NCI-H82 (cell line): Measurements from ENCODE around the gene PRKAG2.
"Not testable (repeated sequence)": the region's sequence is repeated elsewhere in the genome, so short reads cannot be mapped to it uniquely, and the experiment has no call there.

Experiments
- DNase-seq: peaks from one replicate; lab custom pipeline; 2025; lab: John Stamatoyannopoulos, UW

Gene PRKAG2

DNA sequence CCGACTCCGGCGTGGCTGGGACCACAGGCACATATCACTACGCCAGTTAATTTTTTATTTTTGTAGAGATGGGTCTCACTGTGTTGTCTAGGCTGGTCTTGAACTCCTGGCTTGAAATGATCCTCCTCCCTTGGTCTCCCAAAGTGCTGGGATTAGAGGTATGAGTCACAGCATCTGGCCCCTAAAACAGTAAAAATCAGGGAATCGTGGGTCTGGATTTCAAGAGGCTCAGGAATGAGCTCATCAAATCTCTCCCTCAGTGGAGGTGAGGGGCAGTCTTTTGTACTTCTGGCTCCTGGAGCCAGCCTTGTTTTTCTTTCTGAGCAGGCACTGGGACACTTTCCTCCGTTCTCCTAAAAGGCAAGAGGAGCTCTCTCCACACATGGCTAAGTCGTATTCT lies 325.1 kb downstream of the PRKAG2 start:
- no peak for DNase-seq

GRCh38 chr7:151550656-151551286 lies 326.1 kb downstream of the PRKAG2 start:
- DNase-seq: no peak

DNA sequence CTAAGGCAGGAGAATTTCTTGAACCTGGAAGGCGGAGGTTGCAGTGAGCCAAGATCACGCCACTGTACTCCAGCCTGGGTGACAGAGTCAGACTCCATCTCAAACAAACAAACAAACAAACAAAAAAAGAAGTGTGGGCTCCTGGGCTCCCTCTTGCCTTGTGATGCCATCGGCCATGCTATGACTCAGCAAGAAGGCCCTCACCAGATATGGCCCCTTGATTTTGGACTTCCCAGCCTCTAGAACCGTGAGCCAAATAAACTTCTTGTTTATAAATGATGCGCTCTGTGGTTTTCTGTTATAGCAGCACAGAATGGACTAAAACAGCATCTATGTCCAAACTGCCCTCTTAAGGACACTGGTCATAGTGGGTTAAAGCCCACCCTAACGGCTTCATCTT lies 327.3 kb downstream of the PRKAG2 start:
- no peak for DNase-seq

DNA sequence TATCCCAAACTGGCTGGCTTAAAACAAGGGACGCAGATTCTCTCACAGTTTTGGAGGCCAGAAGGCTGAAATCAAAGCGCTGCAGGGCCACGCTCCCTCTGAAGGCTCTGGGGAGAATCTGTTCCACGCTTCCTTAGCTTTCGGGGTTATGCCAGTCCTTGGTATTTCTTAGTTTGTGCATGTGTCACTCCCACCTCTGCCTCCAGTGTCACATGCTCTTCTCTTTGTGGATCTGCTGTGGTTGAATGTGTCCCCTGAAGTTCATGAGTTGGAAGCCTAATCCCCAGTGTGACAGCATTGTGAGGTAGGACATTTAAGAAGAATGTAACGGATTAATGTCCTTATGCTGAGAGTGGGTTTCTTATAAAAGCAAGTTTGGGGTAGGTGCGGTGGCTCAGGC lies 327.8 kb downstream of the PRKAG2 start:
- DNase-seq: no peak

- no peak for DNase-seq
Measured at GRCh38 chr7:151544183-151544582, 332.7 kb downstream of the PRKAG2 start.

DNA sequence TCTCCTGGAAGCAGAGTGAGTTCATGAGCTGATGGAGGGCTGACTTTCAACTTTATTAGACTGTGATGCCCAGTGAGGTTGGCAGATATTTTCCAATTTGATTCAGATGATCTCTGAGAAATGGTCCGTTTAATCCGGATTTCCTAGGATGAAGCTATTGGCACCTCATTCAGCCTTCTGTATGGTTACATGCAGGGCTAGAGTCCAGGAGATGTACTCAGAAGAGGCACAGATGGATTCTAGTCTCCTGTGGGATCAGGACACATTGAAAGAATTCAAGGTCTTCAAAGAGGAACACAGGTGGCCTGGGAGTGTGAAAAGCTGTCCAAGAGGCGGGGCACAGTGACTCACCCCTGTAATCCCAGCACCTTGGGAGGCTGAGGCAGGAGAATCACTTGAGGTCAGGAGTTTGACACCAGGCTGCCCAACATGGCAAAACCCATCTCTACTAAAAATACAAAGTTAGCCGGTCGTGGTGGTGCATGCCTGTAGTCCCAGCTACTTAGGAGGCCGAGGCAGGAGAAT lies 334.2 kb downstream of the PRKAG2 start:
- DNase-seq: no peak

DNA sequence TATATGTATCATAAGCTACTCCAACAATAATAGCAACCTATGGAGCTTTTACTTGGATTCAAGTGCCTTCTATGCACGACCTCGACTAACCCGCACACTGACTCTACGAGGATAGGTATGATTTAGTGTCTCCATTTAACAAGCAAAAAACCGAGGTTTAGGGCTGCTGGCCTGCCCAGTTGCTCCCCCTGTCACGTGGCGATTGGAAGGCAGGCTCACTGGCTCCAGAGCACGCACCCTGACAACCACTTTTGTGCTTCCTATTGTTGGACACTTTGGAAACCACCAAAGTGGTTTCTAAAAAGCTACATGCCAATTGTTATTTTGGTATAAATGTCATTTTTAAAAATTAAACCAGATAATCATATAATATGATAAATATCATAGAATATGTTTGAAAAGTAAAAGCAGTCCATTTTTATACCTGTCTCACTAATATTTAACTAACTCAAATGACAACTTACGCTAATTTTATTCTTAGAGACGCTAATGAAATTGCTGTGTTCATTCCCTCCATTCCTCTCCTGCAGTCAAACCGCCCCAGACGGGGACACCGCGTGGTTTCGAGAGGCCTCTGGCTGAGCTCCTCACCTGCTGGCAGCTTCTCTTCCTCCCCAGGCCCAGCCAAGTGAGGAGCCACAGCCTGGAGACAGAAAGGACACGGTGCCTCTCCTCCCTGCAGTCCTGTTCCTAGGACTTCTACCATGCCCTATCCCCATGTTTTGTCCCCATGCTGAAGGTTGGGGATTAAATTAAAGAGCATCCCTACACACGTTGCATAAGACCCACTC lies 335.0 kb downstream of the PRKAG2 start:
- DNase-seq: no peak

DNA sequence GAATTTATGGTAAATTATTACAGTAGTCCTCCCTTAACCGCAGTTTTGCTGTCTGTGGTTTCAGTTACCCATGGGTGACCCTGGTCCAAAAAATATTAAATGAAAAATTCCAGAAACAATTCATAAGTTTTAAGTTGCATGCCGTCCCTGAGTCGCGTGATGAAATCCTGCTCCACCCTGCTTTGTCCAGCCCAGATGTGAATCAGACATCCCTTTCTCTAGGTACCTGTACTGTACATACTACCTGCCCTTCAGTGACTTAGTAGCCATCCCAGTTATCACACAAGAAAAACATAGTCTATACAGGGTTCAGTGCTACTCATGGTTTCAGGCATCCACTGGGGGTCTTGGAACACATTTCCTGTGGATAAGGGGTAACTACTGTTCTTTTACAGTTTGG lies 336.8 kb downstream of the PRKAG2 start:
- no peak for DNase-seq

DNA sequence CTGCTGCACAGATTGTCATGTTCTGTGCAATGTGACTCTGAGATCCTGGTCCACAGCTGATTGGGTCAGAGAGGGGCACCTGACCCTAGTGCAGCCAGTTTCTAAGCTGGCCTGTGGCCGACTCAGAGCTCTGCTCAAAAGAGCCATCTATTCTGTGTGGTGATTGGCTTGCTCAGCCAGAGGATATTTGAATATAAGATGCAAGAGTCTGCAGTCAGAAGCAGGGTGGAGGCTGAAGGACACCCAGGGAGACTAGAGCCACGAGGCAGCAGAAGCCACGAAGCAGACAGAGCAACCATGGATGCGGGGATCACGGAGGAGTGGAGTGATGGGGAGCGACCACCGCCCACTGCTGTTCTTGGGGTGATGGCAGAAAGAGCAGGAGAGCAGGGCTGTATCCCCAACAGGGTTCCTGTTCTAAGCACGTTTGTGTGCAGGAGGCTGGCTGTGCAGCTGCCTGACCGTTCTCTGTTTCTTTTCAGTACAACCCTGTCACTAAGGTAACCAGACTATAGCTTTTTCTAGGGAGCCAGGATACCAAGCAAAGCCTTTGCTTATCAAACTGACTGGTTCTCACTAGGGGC lies 337.7 kb downstream of the PRKAG2 start:
- peak; percentile 42 for DNase-seq

- DNase-seq: no peak
Measured at GRCh38 chr7:151537818-151538561, 338.9 kb downstream of the PRKAG2 start.

- DNase-seq: not testable (repeated sequence)
Measured at GRCh38 chr7:151536178-151536577, 340.7 kb downstream of the PRKAG2 start.

DNA sequence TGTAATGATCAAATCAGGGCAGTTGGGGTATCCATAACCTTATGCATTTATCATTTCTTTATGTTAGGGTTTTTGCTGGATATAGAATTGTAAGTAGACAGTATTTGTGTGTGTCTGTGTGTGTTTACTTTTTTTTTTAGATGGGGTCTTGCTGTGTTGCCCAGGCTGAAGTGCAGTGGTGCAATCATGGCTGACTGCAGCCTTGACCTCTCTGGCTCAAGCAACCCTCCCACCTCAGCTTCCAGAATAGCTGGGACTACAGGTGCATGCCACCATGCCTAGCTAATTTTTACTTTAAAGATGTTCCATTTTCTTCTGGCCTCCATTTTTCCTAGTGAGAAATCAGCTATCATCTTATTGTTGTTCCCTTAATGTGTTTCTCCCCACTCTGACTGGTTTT lies 347.1 kb downstream of the PRKAG2 start:
- no peak for DNase-seq

- DNase-seq: no peak
Measured at GRCh38 chr7:151524845-151525244, 352.1 kb downstream of the PRKAG2 start.

DNA sequence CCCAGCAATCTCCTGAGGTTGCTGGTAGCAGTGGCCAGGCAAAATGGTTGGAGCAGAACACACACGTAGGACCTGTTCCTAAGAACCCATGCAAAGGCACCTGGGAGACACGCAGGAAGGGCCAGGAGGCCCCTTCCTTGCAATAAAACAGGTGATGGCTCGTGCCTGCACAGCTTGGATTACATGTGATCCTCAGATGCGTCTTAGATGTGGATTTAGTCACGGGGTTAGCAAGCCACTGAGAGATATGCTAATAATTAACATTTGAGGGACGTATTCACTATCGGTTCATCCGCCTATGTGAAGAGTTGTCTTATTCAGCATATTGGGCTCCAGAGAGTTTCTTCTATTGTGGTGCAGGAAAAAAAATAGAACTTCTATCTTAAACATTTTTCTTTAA lies 352.6 kb downstream of the PRKAG2 start:
- no peak for DNase-seq

DNA sequence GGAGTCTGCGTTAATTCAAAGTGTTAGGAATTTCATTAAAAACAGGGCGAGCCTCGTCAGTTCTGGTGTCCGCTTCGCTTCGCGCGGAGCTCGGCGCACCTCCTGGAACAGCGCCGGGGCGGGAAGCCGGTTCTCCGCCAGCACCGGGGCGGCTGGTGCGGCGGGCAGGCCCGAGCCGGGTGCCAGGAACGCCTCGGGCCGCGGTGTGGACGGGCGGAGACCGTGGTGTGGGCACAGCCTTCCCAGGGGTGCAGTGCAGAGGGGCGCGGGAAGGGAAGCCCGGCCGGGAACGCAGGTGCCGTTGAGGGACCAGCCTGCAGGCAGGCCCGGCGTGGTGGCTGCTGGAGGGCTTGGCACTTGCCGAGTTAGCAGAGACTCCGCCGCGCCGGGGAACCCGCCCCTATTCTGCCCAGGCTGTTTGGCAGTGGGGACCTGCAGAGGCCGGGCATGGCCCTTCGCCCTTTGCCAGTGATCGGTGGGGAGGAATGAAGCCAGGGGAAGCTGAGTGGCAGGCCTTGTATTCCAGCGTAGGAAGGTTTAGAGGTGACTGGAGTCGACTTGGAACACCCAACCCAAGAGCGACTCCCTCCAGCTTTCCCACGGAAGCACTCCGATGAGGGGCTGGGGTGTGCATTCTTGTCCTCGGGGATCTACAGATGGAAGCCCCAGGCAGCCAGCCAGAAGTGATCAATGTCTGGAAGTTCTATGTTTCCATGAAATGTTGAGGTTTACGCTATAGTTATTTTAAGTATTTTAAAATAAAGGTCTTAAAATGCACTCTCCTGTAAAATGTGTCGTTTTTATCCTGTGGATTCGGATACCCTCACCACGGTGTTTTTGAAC lies 356.3 kb downstream of the PRKAG2 start:
- DNase-seq: no peak

DNA sequence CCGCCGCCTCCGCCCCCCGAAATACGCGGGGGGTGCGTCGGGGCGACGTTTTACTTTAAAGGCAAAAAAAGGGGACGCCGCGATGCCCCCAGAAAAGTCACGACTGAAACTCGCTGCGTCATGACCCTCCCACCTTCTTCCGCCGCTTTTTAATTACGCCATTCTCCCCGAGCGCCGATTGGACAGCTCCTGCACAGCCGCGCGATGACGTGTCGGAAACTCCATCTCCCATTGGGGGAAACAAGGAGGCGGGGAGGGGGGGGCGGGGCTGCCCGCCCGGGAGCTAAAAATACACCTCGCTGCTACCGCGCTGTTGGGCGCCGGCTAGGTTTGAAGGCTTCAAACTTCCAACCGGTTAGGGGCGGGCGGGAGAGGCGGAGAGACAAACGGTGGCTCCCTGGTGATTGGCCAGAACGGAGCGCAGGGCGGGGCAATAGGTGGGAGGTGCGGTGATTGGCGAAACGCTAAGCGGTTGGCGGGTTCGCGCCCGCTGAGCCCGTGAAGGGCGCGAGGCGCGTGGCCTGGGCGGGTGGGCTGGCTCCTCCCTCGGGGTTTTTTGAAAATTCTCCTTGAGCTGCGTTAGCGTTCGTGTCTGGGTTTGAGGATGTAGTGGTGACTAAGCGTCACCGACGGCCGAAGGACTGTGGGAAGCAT lies 357.0 kb downstream of the PRKAG2 start, which contains the start of gene RHEB:
TSS of gene RHEB (minus strand) at position 131 of the 654 bp plus-strand sequence. CDS start 384 bp downstream, outside the sequence.
- DNase-seq: peak; percentile 99

DNA sequence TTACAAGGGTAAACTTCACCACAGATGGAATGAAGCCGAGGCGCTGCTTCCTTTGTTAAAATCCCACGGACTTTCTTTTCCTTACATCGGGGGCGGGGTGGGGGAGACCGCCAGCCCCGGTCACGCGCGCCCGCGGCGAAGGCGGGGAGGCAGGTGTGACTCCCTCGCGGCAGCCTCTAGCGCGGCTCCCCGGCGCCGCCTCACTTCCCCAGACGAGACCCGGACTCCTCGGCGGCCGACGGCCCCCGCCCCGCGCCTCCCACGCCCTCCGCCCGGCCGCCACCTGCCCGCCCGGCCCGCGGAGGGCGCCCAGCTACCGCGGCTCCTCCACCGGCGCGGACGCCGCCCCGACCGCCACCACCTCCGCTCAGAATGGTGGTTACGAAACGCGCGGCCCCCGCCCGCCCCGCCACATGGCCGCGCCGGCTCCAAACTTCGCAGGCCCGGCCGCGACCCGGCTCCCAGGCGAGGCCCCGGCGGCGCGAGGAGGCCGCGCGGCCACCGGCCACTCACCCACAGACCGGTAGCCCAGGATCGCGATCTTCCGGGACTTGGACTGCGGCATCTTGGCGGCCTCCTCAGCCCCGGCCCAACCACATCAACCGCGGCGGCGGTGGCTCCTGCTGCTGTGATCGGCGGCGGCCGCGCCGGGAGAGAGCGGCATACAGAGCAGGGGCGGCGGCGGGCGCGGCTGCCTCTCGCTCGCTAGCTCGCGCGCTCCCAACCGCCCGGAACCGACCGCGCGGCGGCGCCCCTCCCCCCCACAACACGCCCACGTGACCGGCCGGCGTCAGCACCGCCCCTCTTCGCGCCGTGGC lies 357.8 kb downstream of the PRKAG2 start:
- peak; percentile 36 for DNase-seq

DNA sequence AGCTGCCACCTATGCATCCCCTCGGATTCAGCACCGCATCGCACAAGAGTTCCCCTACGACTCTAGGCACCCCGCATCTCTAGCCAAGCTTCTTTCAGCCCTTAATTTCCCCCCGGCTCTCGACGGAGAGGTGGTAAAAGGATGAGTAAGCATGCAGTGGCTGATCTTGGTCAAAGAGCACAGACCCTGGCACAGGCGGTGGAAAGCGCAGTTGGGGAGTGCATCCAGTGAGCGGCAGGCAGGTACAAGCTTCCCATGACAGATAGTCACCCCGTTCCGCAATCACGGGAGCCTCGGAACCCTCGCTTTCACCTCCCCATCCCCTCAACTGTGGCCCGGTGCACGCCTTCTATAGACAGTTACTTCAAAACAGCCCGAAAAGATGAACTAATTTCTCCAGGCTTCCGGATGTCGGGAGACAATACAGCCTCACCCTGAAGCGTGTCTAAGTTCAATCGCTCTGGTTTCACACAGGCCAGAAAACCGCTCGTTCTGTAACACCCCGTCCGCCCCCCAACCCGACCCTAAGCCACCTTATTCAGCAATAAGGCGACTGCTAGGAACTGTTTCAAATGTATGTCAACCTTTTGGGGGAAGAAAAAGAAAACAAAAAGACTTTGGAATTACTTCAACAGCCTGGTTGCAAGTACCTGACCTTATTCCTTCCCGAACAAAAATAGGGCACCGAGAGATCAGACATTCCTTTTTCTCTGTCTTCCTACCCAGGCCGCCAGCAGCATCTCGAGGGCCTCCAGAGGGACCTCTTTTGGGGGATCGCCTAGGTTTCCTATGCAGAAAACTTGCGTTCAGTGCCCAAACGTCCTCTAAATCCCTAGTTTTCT lies 358.6 kb downstream of the PRKAG2 start:
- DNase-seq: peak; percentile 39

DNA sequence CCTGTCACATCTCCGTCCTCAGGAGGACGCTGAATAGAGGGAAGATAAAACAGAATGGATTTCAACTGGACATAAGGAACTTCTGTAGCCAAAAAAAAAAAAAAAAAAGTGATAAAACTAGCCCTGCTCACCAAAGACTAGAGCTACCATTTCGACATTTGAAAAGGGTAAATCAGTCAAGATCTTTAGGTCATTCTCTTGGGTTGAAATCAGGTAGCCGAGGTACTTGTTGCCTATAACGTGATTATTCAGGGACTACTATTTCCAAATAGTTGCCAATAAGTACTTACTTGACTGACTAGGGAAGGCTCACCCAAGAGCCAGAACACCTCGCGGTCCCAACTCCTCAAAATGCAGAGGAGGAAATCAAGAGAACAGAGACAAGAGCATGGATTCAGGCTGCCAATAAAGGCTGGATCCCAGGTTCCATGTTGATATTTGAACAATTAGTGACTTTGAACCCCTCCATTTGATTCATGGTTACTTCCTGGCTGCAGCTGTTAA lies 359.3 kb downstream of the PRKAG2 start:
- no peak for DNase-seq
